COLO668 (cell line): ENCODE data around the gene ACADS.

Experiments used
- DNase-seq: peaks from one replicate; lab custom pipeline; 2025; ENCODE audit not compliant: unreplicated experiment; lab: John Stamatoyannopoulos, UW

Gene ACADS

DNA sequence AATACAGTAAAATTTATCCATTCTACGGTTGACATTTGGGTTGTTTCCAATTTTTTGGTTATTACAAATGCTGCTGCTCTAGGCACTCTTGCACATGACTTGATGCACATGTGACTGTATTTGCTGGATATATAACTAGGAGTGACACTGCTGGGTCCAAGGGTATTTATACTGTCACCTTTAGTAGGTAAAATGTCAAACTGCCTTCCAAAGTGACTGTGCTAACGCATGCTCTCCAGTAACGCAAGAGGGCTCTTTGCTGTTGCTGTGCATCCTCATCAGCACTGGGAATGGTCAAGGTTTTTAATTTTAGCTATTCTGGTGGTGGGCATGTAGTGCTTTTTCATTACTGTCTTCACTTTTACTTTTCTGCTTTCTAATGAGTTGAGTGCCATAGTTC lies 62.3 kb downstream of the ACADS start:
- no peak for DNase-seq
